NB4 (cell line): ENCODE measurements around the gene ORAI2.

Experiments used
- POLR2A ChIP-seq: IDR thresholded peaks from 2 replicates; pipeline ENCODE4 v1.6.1; 2011; ENCODE audit warnings: mild to moderate bottlenecking; ENCODE audit not compliant: insufficient read length; ENCODE audit errors: extremely low read depth
- TF ChIP-seq, protein P1 (sequence below): IDR thresholded peaks from one replicate; pipeline ENCODE4 v1.5.1; 2012; ENCODE audit warnings: low read depth, low read length

GRCh38 chr7:102447311-102447710 lies 13.9 kb downstream of the ORAI2 start:
- TF ChIP-seq, protein P1, sequence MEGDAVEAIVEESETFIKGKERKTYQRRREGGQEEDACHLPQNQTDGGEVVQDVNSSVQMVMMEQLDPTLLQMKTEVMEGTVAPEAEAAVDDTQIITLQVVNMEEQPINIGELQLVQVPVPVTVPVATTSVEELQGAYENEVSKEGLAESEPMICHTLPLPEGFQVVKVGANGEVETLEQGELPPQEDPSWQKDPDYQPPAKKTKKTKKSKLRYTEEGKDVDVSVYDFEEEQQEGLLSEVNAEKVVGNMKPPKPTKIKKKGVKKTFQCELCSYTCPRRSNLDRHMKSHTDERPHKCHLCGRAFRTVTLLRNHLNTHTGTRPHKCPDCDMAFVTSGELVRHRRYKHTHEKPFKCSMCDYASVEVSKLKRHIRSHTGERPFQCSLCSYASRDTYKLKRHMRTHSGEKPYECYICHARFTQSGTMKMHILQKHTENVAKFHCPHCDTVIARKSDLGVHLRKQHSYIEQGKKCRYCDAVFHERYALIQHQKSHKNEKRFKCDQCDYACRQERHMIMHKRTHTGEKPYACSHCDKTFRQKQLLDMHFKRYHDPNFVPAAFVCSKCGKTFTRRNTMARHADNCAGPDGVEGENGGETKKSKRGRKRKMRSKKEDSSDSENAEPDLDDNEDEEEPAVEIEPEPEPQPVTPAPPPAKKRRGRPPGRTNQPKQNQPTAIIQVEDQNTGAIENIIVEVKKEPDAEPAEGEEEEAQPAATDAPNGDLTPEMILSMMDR: no peak
- no peak for TF ChIP-seq POLR2A
